Tibial artery (tissue), 4 donors: ENCODE measurements around the gene SLIT3.

Source experiments
- DNase-seq, 2 donors: peaks; one replicate each; pipeline ENCODE4 v3.0.0-alpha.2; 2019
- H3K27ac ChIP-seq, 2 donors: fragments of 200-600 bp; sonication (generic) in 1 of 2; 1 replicate in 1 of 2; 2 replicates in 1 of 2; pipeline ENCODE4 v1.5.1; 2018 to 2019; ENCODE audit warnings: mild to moderate bottlenecking in 1 of 2
- H3K27me3 ChIP-seq, 2 donors: fragments of 200-600 bp; sonication (generic) in 1 of 2; one replicate each; pipeline versions ENCODE4 v1.5.1 to v1.6.0; 2016 to 2019
- H3K36me3 ChIP-seq, 3 donors: fragments of 200-600 bp; sonication (generic) in 2 of 3; one replicate each; pipeline ENCODE4 v1.5.1; 2016 to 2019; ENCODE audit warnings: mild to moderate bottlenecking in 2 of 3
- H3K4me1 ChIP-seq, 4 donors: fragments of 200-600 bp; sonication (generic) in 2 of 4; 1 replicate in 3 of 4; 2 replicates in 1 of 4; pipeline ENCODE4 v1.5.1; 2016 to 2019
- H3K4me3 ChIP-seq, 2 donors: fragments of 200-600 bp; sonication (generic) in 1 of 2; 1 replicate in 1 of 2; 2 replicates in 1 of 2; pipeline ENCODE4 v1.5.1; 2018 to 2019; ENCODE audit warnings: mild to moderate bottlenecking in 2 of 2
- H3K9me3 ChIP-seq, 3 donors: fragments of 200-600 bp; sonication (generic) in 1 of 3; one replicate each; pipeline ENCODE4 v1.5.1; 2016 to 2019
- CTCF ChIP-seq, 2 experiments: fragments of 200-600 bp in 1 of 2; fragments of 450-650 bp in 1 of 2; IDR thresholded peaks; one replicate each; pipeline ENCODE4 v1.5.1; 2017 to 2019; ENCODE audit warnings: antibody characterized with exemption in 2 of 2, mild to moderate bottlenecking in 1 of 2, moderate library complexity in 1 of 2
- intact Hi-C: fragments of 100-400 bp; cut with DNase I; formaldehyde crosslinking; loops from one replicate; pipeline ENCODE4 v1.15.0; 2023; ENCODE audit warnings: low total_unique reads

The SLIT3 gene

GRCh38 chr5:169151051-169151805 is 149.7 kb downstream of the SLIT3 start:
- Histone ChIP-seq H3K36me3 (no peaks in the 10 kb centered on the region), H3K27ac (peak overlapping the region; percentile 14 to 39), H3K4me3 (no peak overlapping the region), H3K9me3 (no peaks in the 10 kb centered on the region), H3K4me1 (peaks cover 0 to 44% (median 14%) of the 10 kb centered on the region in 4 donors), H3K27me3 (no peaks in the 10 kb centered on the region)
- TF ChIP-seq CTCF (IDR thresholded peaks at IDR 0.05) = no peak
- no peak for DNase-seq
- intact Hi-C loops = no loop called here

GRCh38 chr5:169150108-169150507 is 150.8 kb downstream of the SLIT3 start:
- no peaks in the 10 kb centered on the region for H3K36me3 ChIP-seq
- no peaks in the 10 kb centered on the region for H3K27me3 ChIP-seq
- no peak overlapping the region for H3K27ac ChIP-seq
- TF ChIP-seq CTCF (IDR thresholded peaks at IDR 0.05) = no peak
- intact Hi-C loops = no loop called here
- no peaks in the 10 kb centered on the region for H3K9me3 ChIP-seq
- H3K4me3 ChIP-seq = no peak overlapping the region
- DNase-seq = no peak
- H3K4me1 ChIP-seq = peaks cover 0 to 44% (median 14%) of the 10 kb centered on the region in 4 donors

GRCh38 chr5:169149317-169149716 is 151.6 kb downstream of the SLIT3 start:
- no peaks in the 10 kb centered on the region for H3K9me3 ChIP-seq

GRCh38 chr5:169148138-169148740 is 152.7 kb downstream of the SLIT3 start:
- DNase-seq = no peak
- Histone ChIP-seq H3K4me1 (peaks cover 0 to 38% (median 14%) of the 10 kb centered on the region in 4 donors), H3K4me3 (no peak overlapping the region), H3K27ac (peak overlapping the region in 1 of 2 donors; percentile 11), H3K9me3 (no peaks in the 10 kb centered on the region), H3K27me3 (no peaks in the 10 kb centered on the region), H3K36me3 (no peaks in the 10 kb centered on the region)
- TF ChIP-seq CTCF (IDR thresholded peaks at IDR 0.05) = no peak
- intact Hi-C loops = no loop called here

More at GRCh38 chr5:169149317-169149716, 151.6 kb downstream of the SLIT3 start:
- Histone ChIP-seq H3K36me3 (no peaks in the 10 kb centered on the region), H3K27me3 (no peaks in the 10 kb centered on the region), H3K4me3 (no peak overlapping the region), H3K27ac (no peak overlapping the region), H3K4me1 (peaks cover 0 to 44% (median 14%) of the 10 kb centered on the region in 4 donors)
- TF ChIP-seq CTCF (IDR thresholded peaks at IDR 0.05) = peak in 1 of 2 experiments; percentile 5
- intact Hi-C loops = no loop called here
- DNase-seq = no peak

GRCh38 chr5:169147534-169147933 is 153.4 kb downstream of the SLIT3 start:
- no peaks in the 10 kb centered on the region for H3K9me3 ChIP-seq
- H3K36me3 ChIP-seq = no peaks in the 10 kb centered on the region
- peak overlapping the region in 1 of 2 donors; percentile 11 for H3K27ac ChIP-seq
- no peak for TF ChIP-seq CTCF (IDR thresholded peaks at IDR 0.05)
- H3K4me3 ChIP-seq = no peak overlapping the region
- peaks cover 0 to 36% (median 14%) of the 10 kb centered on the region in 4 donors for H3K4me1 ChIP-seq
- DNase-seq = no peak
- intact Hi-C loops = no loop called here
- H3K27me3 ChIP-seq = no peaks in the 10 kb centered on the region
